Transverse colon (tissue), 4 donors: ENCODE results near the gene ANKS1B. TPM values are rescaled to one million over a fixed set of nuclear protein-coding genes. Genes with fewer than 3 reads are reported as not detected.

Experiments
- DNase-seq: peaks from one replicate; pipeline ENCODE4 v3.0.0-alpha.2; 2019
- H3K27ac ChIP-seq, 4 donors: fragments of 200-600 bp; sonication (generic); 2 replicates each; pipeline ENCODE4 v1.5.1; 2016 to 2018; ENCODE audit warnings: inconsistent platforms in 4 of 4
- H3K27me3 ChIP-seq: fragments of 200-600 bp; sonication (generic); 2 replicates; pipeline ENCODE4 v1.5.1; 2017; ENCODE audit warnings: inconsistent platforms
- H3K36me3 ChIP-seq, 4 donors: fragments of 200-600 bp; sonication (generic); 2 replicates each; pipeline ENCODE4 v1.5.1; 2017 to 2019; ENCODE audit warnings: inconsistent platforms in 4 of 4
- H3K4me1 ChIP-seq, 4 donors: fragments of 200-600 bp; sonication (generic); 2 replicates each; pipeline ENCODE4 v1.5.1; 2017 to 2020; ENCODE audit warnings: inconsistent platforms in 4 of 4
- H3K4me3 ChIP-seq, 4 donors: fragments of 200-600 bp; sonication (generic); 1 replicate in 1 of 4; 2 replicates in 3 of 4; pipeline versions ENCODE4 v1.5.1 to v1.6.1; 2017 to 2019; ENCODE audit warnings: inconsistent platforms in 4 of 4
- H3K9me3 ChIP-seq, 2 donors: fragments of 200-600 bp; sonication (generic); 2 replicates each; pipeline ENCODE4 v1.5.1; 2017 to 2019; ENCODE audit warnings: inconsistent platforms in 2 of 2
- CTCF ChIP-seq, 5 experiments: fragments of 200-600 bp in 3 of 5; fragments of 450-650 bp in 2 of 5; sonication (generic) in 3 of 5; IDR thresholded peaks; 1 replicate in 2 of 5; 2 replicates in 3 of 5; pipeline ENCODE4 v1.5.1; 2016 to 2017; ENCODE audit warnings: antibody characterized with exemption in 5 of 5, inconsistent platforms in 3 of 5, mild to moderate bottlenecking in 2 of 5, moderate library complexity in 1 of 5
- EP300 ChIP-seq: sonication (generic); formaldehyde crosslinking; IDR thresholded peaks from one replicate; pipeline ENCODE4 v1.6.1; 2017; ENCODE audit warnings: antibody characterized with exemption, low read depth
- POLR2A ChIP-seq: fragments of 450-650 bp; IDR thresholded peaks from one replicate; pipeline ENCODE4 v1.6.1; 2016; ENCODE audit warnings: antibody characterized with exemption, mild to moderate bottlenecking, moderate library complexity
- POLR2AphosphoS5 ChIP-seq, 3 donors: sonication (generic); formaldehyde crosslinking; IDR thresholded peaks; one replicate each; pipeline ENCODE4 v1.6.1; 2016; ENCODE audit warnings: antibody characterized with exemption in 3 of 3
- WGBS, 2 donors: methylation state at CpG; one replicate each; pipeline ENCODE4 v1.1.5; 2018; ENCODE audit warnings: low coverage in 1 of 2; 5-methylcytosine and 5-hydroxymethylcytosine counted together
- in situ Hi-C, 4 donors: fragments of 200-750 bp; cut with MboI; loops; one replicate each; pipeline versions ENCODE4 v1.15.0 to v1.15.1; 2017; ENCODE audit warnings: low sequenced_read_pairs in 3 of 4, low pct_ligation_motif_present in 1 of 4, low pct_unique_long_range_greater_than_20kb in 1 of 4
- intact Hi-C: fragments of 100-400 bp; cut with DNase I; formaldehyde crosslinking; loops from one replicate; pipeline ENCODE4 v1.15.1; 2023; ENCODE audit warnings: low total_unique reads
- total RNA-seq, 4 donors: library from RNA; depleted of rRNA; stranded (reverse); fragments of >200 nt; gene quantifications; one replicate each; pipeline ENCODE4 v1.1.0, GENCODE V29; 2016

ANKS1B gene
- total RNA-seq, 4 donors from 2014 or later = 1.4 to 6.4 (median 3.5) TPM; not detected in 1

- no peak overlapping the region for H3K4me3 ChIP-seq
- no peak for DNase-seq
- intact Hi-C loops (no loop called here), in situ Hi-C loops (no loop called here)
- no peaks in the 10 kb centered on the region for H3K9me3 ChIP-seq
- no peaks in the 10 kb centered on the region for H3K27me3 ChIP-seq
- TF ChIP-seq CTCF (IDR thresholded peaks at IDR 0.05) (no peak), EP300 (no peak), POLR2AphosphoS5 (IDR thresholded peaks at IDR 0.05) (no peak), POLR2A (no peak)
- H3K36me3 ChIP-seq = peaks cover 0 to 26% (median 2%) of the 10 kb centered on the region in 4 donors
- H3K4me1 ChIP-seq = peaks cover 0 to 12% (median 2%) of the 10 kb centered on the region in 4 donors
- H3K27ac ChIP-seq = no peak overlapping the region
- 86 to 97% methylated on average over 4 to 6 of the region's 6 CpGs for WGBS, 2 donors
Measured at GRCh38 chr12:98735821-98736220, 1248.9 kb downstream of the ANKS1B start.

- intact Hi-C loops = no loop called here
- in situ Hi-C loops = no loop called here
- Histone ChIP-seq H3K4me3 (no peak overlapping the region), H3K27me3 (no peaks in the 10 kb centered on the region), H3K9me3 (no peaks in the 10 kb centered on the region), H3K27ac (no peak overlapping the region), H3K4me1 (peaks cover 0 to 12% (median 2%) of the 10 kb centered on the region in 4 donors), H3K36me3 (peaks cover 0 to 46% (median 3%) of the 10 kb centered on the region in 4 donors)
- DNase-seq = no peak
- TF ChIP-seq POLR2AphosphoS5 (IDR thresholded peaks at IDR 0.05) (no peak), POLR2A (no peak), CTCF (IDR thresholded peaks at IDR 0.05) (no peak), EP300 (no peak)
Measured at GRCh38 chr12:98733667-98734350, 1250.9 kb downstream of the ANKS1B start.

- intact Hi-C loops = no loop called here
Measured at GRCh38 chr12:98730412-98730811, 1254.3 kb downstream of the ANKS1B start.

GRCh38 chr12:98727196-98727595 lies 1257.5 kb downstream of the ANKS1B start:
- in situ Hi-C loops = no loop called here
- H3K27ac ChIP-seq = no peak overlapping the region
- no peak for DNase-seq
- intact Hi-C loops = no loop called here
- H3K36me3 ChIP-seq = peaks cover 0 to 51% (median 19%) of the 10 kb centered on the region in 4 donors
- TF ChIP-seq CTCF (IDR thresholded peaks at IDR 0.05) = no peak
- no peak overlapping the region for H3K4me3 ChIP-seq
- no peaks in the 10 kb centered on the region for H3K9me3 ChIP-seq
- H3K27me3 ChIP-seq = no peaks in the 10 kb centered on the region
- H3K4me1 ChIP-seq = no peaks in the 10 kb centered on the region
- WGBS, 2 donors = 96 to 100% methylated on average over 3 to 5 of the region's 5 CpGs

More at GRCh38 chr12:98730412-98730811, 1254.3 kb downstream of the ANKS1B start:
- in situ Hi-C loops = no loop called here
- no peaks in the 10 kb centered on the region for H3K9me3 ChIP-seq
- no peaks in the 10 kb centered on the region for H3K27me3 ChIP-seq
- H3K4me3 ChIP-seq = no peak overlapping the region
- TF ChIP-seq POLR2A (no peak), POLR2AphosphoS5 (IDR thresholded peaks at IDR 0.05) (no peak), EP300 (no peak), CTCF (IDR thresholded peaks at IDR 0.05) (no peak)
- H3K4me1 ChIP-seq = no peaks in the 10 kb centered on the region
- H3K36me3 ChIP-seq = peaks cover 0 to 73% (median 13%) of the 10 kb centered on the region in 4 donors
- DNase-seq = no peak
- H3K27ac ChIP-seq = no peak overlapping the region
